DMS114 treated with DMSO at 0.1 percent for 48 hours (cell line): Measurements from ENCODE around the gene NPAS3.

Source experiments
- DNase-seq: peaks from one replicate; lab custom pipeline; 2025; ENCODE audit not compliant: unreplicated experiment; lab: John Stamatoyannopoulos, UW

NPAS3 gene

DNA sequence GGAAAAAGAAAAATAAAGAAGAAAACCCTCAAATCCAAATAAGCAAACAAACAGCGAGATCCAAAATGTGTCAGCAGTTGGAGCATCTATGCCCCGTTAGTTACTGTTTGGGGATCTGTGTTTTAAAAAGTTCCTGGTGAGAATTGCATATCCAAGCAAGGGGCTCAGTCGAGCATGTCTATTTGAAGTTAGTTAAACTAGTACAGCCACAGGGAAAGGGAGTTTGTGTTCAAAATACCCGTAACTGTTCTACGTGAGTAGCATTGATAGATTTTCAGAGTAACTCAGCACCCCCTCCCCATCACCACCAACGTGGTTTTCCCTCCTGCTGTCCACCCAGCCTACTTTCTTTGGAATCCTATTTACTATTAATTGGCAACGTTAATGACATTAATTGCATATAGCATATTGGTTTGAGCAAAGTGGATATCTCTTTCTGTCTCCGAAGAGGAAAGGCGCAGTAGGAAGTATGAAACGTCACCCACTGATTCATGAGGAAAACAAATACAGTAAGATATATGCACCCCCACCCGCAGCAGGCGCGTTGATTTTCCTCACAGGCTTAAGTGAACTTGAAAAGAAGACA, 1.5 kb downstream of the NPAS3 start:
- DNase-seq, result no peak

DNA sequence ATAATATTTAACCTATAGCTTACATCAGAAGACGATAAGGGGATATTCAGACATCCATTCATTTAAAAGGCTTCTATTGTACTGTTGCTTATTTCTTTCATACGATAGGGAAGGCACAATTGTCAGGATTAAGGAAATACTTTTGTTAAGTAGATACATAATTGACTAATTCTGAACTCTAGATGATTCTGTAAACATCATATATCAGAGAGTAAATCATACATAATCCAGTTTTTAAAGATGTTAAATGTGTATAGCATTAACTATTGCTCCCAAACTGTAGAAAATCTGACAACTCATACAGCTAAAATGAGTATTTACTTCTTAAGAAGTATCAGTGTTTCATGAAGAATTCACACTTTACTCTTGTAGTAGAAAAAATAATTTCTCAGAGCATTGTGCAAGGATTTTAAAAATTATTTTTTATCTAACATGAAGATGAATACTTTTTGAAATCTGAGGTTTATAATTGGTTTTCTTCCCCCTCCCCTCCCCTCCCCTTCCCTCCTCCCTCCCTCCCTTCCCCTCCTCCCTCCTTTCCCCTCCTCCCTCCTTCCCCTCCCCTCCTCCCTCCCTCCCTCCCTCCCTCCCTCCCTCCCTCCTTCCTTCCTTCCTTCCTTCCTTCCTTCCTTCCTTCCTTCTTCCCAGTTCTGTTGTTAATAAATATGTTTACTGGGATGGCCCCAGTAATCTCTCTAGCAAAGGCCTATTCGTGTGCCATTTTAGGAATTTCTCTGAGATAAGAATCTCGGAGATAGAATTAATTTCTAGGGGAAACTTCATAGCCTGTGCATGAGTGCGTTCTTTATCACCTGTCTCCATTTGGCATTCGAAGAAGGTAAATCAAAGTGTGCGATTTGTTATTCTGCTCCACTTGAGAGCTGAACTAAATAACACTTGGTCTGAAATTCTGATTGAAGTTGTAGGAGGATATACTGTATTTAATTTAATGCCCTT, 2.3 kb downstream of the NPAS3 start:
- no peak for DNase-seq

DNA sequence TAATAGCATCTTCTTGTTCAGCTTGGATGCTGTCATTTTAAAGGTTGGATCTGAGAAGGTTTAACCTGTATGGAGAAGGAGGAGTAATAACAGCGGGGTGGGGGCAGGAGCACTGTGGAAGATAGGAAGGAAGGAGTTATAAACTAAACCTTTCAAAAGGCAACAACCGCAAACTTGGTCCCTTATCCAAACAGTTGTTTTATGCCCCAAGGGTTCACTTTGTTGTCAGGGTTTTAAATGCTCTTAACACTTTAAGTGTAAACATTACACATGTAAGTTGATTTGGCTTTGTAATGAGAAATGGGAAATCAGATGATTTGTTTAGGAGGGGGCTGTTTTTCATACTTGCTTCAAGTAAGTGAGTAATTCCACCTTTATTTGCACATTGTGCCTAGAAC, 3.0 kb downstream of the NPAS3 start:
- DNase-seq, result no peak

DNA sequence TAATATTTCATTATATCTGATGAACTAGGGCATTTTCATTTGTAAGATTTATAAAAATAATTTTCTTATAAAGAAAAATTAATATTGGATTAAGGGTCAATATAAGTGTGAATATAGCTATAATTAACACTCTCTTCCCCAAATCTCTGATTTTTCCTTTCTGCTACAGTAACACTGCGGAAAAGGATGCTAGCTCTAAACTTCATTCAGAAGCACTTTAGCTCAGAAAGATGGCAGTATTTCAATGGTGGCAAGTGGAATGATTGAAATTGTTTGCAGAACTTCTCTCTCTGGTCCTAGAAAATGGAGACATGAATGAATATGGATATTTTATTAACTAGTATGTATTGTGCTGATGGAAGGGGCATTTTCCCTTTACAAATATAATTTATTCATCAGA, 8.4 kb downstream of the NPAS3 start:
- DNase-seq, result no peak

DNA sequence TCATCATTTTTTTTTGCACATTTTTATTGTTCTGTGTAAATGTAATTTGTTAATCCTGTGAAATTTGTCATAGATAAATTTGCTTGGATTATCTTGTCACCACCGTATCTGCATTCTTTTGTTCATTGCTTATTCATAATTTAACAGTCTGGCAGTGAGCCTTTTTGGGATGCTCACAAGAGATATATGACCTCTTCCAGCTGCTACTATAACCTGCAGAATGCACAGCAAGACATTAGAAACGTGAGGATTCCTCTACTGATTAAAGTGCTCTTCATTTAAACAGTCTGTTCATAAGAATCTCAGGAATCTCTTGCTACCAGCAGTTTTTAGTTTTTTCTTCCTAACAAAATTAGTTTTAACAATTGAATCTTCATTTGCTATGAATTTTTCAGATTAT, 9.1 kb downstream of the NPAS3 start:
- no peak for DNase-seq

DNA sequence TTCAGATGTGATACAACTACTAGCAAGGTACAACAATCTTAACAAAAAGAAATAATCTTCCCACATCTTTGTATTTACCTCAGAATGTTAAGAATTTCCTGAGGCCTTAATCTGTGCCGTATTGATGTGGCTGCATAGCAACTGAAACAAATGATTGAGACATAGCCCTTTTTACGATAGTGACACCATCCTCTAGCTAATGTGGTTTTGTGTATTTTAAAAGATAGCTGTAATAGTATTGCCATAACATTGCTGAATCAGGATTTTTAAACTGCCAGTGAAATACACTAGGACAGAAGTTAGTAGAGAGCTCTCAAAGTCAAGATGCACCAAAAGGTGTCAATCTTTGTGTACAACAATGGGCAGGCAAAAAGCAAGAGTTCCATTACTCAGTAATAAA, 11.9 kb downstream of the NPAS3 start:
- no peak for DNase-seq

DNA sequence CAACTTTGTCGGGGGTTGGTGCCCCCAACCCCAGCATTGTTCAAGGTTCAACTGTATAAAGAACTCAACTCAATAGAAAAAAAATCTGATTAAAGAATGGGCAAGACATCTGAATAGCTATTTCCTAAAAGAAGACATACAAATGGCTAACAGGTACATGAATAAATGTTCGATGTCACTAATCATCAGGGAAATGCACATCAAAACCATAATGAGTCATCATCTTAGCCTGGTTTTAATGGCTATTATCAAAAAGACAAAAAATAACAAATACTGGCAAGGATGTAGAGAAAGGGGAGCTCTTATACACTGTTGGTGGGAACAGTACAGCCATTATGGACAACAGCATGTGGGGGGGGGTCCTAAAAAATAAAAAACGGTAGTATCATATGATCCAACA, 28.7 kb downstream of the NPAS3 start:
- DNase-seq, result no peak

DNA sequence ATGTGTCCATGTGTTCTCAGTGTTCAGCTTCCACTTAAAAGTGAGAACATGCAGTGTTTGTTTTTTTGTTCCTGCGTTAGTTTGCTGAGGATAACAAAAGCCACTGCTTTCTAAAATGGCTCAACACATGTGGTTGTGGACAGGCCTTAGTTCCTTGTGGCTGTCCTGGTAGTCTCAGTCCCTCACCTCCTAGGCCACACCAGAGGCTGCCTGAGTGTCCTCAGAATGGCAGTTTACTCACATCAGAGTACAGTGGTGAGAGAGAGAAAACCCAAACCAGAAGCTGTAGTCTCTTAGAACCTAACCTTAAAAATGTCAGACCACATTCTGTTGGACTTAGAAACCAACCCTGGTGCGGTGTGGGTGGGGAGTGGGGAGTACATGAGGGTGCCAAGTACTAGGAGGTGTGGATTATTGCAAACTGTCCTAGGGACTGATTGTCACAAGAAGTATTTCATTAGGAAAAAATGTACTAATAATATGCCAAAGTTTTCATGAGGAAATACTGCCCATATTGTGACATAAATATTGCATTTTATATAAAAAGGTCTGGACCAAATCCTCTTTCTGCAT, 30.4 kb downstream of the NPAS3 start:
- DNase-seq, result no peak

DNA sequence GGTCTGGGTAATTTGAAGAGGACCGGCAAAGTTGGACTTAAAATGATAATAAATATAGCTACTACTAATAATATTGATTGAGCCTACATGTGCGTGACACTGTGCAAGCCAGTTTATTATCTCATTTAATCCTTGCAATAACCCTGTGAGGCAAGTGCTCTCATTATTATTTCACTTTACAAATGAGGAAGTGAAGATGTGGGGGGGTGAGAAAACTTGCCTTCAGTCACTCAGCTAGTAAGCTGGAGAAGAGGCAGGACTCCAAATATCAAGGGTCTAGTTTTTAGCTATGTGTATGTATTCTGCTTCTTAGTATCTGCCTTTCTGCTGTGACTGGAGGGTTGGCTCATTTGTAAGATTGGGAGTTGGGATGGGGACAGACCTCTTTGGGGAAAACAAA, 39.2 kb downstream of the NPAS3 start:
- DNase-seq, result no peak

DNA sequence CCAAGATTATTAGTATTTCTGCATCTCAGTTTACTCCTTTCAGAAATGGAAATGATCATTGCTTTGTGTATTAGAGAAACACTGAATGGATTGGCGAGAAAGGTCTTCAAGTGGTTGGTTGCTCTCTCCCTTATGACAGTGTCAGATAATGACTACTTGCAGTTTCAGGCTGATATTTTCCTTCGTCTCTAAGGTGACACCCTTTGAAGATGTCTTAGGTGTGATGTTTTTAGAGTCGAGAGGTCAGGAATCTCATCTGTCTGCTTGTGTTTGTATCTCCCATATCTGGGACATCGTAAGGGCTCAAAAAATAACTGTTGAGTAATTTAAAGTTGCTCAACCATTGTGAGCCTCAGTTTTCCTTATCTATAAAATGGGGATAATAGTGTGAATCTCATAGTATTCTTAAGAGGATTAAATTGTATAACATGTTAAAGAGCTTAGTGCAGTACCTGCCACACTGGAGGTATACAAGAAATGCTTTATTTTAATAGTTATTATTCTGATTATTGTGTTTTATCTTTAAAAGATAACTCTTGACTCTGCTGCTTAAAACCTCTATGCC, 40.1 kb downstream of the NPAS3 start:
- DNase-seq, result no peak

DNA sequence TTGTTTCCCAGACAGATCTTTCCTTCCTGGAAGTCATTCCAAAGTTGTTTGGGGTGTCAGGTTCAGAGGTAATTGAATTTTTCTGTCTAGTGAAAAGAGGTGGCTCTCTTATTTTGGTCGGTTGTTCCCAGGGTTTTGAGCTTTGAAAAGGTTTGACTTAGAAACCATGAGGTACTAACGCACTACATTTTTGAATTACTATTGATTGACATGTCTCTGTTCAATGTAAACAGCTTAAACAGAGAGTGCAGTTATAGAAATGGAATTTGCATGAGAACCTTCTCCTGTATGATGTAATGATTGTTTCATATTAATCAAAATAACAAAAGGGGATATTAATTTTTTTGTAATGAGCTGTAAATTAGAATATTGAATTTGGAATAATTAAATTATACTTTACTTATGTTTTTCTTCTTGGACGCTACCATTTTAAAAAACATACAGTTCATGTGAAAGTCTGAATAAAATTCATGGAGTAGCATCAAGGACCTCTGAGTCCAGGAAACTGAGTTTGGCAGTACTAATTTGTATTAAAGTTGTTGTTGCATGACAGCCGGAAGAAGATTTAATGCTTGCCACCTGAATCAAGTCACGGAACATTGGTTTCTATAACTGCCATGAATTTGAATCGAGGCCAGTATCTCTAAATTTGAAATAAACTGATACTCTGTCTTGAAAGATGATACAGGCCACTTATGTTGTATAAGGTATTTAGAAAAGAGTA, 41.7 kb downstream of the NPAS3 start:
- no peak for DNase-seq

DNA sequence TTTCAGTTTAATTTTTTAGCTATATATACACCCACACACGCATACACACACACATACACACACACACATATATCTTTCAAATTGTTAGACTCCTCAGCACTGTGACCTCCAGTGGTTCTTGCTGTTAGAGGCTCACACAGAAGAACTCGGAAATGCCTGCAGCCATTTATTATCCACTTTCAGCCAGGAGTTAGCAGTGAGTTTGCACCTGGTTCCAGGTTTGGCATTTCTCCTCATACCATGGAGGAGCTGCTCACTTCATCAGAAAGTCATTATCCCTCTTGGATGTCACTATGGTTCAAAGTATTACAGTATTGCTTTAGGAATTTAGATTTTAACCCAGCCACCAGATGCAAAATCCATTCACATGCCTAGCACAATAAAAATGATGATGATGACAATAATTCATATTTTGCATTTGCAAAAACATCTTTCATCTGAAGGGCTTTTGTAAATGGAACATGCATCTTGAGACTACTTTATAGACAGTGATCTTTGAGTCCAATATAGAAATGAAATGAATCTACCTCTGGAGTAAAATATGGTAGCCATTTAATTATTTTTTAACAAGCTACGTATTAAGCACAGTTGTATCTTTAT, 42.3 kb downstream of the NPAS3 start:
- DNase-seq, result no peak

DNA sequence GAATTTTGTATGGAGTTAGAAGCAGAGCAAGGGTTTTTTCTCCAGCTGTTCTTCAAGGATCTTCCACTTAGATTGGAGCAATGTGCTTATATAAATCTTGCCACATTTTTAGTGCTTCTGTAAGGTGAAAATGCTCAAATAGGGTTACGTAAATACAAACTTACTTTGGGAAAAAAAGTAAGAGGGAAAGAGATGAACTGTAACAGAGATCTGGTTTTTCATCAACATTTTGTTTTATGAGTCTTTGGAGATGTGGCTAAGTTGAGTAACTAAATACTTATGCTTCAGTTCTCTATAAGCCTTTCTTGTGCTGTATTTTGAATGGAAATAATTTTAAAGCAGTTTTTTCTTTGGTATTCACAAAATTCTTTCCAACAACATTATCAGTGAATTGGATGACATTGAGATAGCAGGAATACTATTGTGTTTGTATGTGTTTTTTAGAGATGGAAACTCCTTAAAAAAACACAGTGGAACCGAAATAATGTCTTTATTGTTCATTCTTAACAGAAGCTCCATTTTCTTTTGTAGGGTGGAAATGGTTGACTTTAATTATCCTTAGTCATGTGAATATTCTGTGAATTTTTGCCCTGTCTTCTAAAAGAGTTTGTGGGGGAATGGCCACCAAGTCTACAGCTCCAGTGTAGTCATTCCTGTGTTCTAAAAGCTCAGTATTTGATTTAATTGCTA, 45.7 kb downstream of the NPAS3 start:
- no peak for DNase-seq

DNA sequence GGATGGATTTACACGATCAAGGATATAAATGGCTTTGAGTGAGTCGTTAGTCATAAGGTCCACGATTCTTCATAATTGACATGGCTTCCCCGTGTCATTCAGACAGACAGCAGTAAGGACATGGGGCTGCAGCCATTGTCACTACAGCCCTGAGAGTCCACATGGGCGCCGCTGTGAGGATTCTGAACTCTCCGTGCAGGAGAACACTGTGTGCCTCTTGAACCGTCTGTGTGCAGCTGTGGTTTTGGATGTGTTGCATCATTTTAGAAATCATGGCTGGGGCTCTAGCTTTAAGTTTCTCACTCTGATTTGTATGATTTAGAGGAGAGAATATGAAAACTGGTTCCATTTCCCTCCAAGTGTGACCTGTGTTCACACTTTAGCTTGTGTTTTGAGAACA, 47.2 kb downstream of the NPAS3 start:
- no peak for DNase-seq

DNA sequence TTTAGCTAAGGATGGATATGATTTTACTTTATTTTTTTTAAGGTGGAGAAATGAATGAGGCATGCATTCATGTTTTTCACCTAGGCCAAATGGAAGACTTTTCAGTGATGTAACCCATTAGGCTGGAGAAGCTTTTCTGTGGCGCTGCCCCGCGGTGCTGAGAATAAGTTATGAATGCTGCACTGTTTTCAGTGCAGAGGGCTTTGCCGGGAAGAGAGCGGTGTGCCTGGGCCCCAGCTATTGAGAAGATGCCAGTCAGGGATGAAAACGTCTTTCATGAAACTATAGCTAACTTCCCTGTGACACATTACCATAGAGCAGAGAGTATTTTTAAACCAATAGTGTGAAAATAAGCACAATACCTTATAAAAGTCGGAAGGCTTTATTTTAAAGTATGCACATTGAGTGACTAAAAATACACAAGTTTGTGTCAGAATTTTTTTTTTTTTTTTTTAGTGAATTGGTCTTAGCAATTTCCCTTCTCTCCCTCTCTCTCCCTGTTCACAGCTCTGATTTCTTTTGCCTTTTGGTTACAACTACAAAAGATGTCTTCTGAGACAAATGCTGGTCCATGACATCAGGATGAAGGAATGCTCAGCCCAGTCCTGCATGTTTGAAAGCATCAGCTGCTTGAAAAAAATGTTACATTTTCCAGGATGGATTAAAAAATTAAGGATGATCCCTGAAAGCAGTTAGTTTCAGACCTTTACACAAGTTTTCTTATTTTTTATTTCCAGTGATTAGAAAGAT, 48.3 kb downstream of the NPAS3 start:
- no peak for DNase-seq

DNA sequence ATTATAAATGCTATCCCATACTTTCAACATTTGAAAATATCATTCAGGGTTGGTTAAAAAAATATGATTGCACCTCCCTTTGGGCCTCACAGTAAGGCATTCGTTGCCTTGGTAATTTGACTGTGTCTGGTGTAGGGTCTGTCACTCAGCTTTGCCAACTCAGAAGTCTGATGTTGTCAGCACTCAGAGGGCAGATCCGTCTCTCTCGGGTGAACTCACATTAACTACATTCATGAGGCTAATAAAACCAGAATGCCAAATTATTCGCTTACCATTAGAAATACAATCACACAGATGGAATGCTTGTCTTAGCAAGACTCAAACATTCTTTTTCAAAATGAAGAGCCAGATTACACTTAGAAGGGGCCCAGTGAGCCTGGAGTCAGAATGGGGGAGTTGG, 53.0 kb downstream of the NPAS3 start:
- no peak for DNase-seq

DNA sequence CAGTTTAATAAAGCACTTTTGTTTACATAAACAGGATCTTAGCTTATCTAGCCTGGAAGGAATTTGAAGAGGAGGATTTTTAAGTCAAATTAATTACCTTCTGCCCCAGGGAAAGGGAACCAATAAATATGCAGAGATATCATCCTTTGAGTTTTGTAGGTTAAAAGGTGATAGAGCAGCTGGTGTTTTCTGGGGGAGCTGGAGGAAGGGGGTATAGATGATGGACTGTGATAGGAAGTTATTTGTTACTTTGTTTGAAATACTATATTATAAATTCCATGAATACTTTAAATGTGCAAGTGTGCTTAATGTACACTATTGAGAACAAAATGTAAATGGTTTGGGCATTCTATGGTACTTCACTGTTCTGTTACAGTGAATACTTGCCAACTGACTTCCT, 55.2 kb downstream of the NPAS3 start:
- DNase-seq, result no peak

DNA sequence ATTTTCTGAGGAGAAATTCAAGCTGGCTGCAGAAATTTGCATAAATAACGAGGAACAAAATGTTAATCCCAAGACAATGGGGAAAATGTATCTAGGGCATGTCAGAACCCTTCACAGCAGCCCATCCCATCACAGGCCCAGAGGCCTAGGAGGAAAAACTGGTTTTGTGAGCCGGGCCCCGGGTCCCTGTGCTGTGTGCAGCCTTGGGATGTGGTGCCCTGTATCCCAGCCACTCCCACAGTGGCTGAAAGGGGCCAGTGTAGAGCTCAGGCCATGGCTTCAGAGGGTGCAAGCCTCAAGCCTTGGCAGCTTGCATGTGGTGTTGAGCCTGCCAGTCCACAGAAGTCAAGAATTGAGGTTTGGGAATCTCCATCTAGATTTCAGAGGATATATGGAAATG, 57.7 kb downstream of the NPAS3 start:
- no peak for DNase-seq

DNA sequence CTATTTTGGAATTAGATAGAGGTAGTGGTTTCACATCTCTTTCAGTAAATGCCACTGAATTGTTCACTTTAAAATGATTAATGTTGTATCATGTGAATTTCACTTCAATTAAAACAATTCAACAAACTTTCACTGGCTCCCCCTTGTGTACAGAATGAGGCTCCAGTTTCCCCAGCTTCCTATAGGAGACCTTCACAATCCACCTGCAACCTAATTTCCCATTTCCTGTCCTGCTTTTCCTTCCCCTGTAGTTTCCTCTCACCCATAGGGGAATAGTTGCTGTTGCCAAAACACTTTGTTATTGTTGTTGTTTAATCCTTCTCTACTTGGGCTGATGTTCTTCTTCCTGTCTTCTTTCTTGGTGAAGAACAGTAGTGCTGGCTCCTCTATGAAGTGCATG, 59.8 kb downstream of the NPAS3 start:
- no peak for DNase-seq

DNA sequence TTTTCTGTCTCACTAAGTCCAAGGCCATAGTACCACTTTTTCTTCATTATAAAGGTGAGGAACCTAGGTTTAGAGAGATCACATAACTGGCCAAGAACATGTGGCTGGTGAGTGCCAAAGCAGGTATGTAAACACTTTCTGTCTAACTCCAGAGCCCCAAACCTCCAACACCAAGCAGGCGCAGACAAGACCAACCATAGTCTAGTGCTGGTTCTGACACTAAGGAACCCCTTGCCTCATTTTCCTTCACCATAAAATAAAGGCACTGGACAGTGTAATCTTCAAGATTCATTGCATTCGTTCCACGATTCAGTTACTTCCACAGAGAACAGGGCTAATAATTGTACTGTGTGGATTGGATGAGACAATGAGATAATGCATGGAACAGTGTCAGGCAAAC, 71.0 kb downstream of the NPAS3 start:
- no peak for DNase-seq
